ENCODE measurements around the gene PRXL2B.

DNA sequence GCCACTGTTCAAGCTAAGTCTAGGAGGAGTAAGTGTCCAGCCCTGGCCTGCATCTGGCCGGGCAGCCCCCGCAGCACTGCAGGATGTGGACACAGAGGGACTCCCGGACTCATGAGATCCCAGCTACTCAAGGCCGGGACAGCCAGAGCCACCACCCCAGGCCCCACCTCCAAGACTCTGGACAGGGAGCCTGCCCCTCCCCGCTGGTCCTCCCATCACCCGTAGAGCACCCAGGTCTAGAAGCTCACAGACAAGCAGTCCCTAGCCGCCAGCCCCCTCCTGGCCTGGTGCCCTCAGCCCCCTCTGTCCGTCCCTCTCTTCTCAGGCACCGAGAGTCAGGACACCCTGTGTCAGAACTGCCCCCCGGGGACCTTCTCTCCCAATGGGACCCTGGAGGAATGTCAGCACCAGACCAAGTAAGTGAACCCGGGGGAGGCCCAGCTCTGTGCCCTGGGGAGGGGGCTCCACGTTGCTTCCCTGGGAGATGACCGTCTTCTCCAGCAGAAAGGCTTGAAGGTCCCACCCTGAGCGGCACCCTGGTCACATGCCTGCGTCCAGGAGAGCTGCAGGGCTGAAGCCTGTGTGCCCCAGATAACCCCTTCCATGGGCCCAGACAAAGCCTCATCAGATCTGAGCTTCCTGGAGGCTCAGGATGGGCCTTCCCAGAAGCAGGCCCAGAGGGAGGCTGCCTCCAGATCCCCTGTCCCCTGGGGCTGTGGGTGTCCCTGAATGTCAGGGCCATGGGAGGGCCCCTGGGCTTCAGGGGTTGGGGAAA lies 26.1 kb upstream of the PRXL2B start:
- TF ChIP-seq, protein P1, sequence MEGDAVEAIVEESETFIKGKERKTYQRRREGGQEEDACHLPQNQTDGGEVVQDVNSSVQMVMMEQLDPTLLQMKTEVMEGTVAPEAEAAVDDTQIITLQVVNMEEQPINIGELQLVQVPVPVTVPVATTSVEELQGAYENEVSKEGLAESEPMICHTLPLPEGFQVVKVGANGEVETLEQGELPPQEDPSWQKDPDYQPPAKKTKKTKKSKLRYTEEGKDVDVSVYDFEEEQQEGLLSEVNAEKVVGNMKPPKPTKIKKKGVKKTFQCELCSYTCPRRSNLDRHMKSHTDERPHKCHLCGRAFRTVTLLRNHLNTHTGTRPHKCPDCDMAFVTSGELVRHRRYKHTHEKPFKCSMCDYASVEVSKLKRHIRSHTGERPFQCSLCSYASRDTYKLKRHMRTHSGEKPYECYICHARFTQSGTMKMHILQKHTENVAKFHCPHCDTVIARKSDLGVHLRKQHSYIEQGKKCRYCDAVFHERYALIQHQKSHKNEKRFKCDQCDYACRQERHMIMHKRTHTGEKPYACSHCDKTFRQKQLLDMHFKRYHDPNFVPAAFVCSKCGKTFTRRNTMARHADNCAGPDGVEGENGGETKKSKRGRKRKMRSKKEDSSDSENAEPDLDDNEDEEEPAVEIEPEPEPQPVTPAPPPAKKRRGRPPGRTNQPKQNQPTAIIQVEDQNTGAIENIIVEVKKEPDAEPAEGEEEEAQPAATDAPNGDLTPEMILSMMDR (IDR thresholded peaks at IDR 0.05 in 4 of 5, conservative IDR thresholded peaks at IDR 0.05 in 1 of 5), result no peak
- TF ChIP-seq POLR2A (IDR thresholded peaks at IDR 0.05), result no peak

Measured in gastrocnemius medialis (tissue), 4 donors.